ENCODE measurements around the gene YTHDF1. TPM values are rescaled to one million over a fixed set of nuclear protein-coding genes. Genes with fewer than 3 reads are reported as not detected.

Gene YTHDF1
- polyA plus RNA-seq, 1 donor from 2014 or later = 36.9 TPM

GRCh38 chr20:63152322-63153253 lies 63.3 kb downstream of the YTHDF1 start:
- no peak overlapping the region for H2AFZ ChIP-seq (ENCODE audit: low read depth, low read length)
- no peak overlapping the region for H3K27ac ChIP-seq (ENCODE audit: low read length)
- H4K20me1 ChIP-seq (ENCODE audit: insufficient read depth) = no peaks in the 10 kb centered on the region
- no peak overlapping the region for H3K4me2 ChIP-seq (ENCODE audit: low read length)
- H3K9me2 ChIP-seq (ENCODE audit: insufficient read depth, low read length) = no peaks in the 10 kb centered on the region
- H3F3A ChIP-seq (ENCODE audit: insufficient read depth, low read length, poor library complexity, severe bottlenecking) = no peaks in the 10 kb centered on the region
- H3K9ac ChIP-seq (ENCODE audit: low read length) = no peak overlapping the region
- H3K9me3 ChIP-seq (ENCODE audit: low read length) = peaks cover 8% of the 10 kb centered on the region
- no peaks in the 10 kb centered on the region for H3K79me2 ChIP-seq (replicated peaks; ENCODE audit: insufficient read depth, low read length)
- H3K4me3 ChIP-seq (ENCODE audit: low read length) = no peak overlapping the region
- no peaks in the 10 kb centered on the region for H3K27me3 ChIP-seq (ENCODE audit: insufficient read depth, low read depth, low read length)
- no peaks in the 10 kb centered on the region for H3K36me3 ChIP-seq (ENCODE audit: insufficient read depth, low read length)
- no peak for TF ChIP-seq RAD21 (conservative IDR thresholded peaks at IDR 0.05)
- no peak for TF ChIP-seq MXI1 (conservative IDR thresholded peaks at IDR 0.05; ENCODE audit: poor library complexity, severe bottlenecking)
- TF ChIP-seq POLR2AphosphoS5 (IDR thresholded peaks at IDR 0.05) = no peak
- no peak for TF ChIP-seq CTCF (IDR thresholded peaks at IDR 0.05; ENCODE audit: poor library complexity, severe bottlenecking)
- TF ChIP-seq REST (IDR thresholded peaks at IDR 0.05; ENCODE audit: borderline replicate concordance) = no peak
- no peak for TF ChIP-seq EZH2 (IDR thresholded peaks at IDR 0.05; ENCODE audit: borderline replicate concordance, insufficient read depth, low read length, poor library complexity, severe bottlenecking)
- no peak for TF ChIP-seq TAF1 (IDR thresholded peaks at IDR 0.05; ENCODE audit: low read depth)
- TF ChIP-seq SMC3 (conservative IDR thresholded peaks at IDR 0.05; ENCODE audit: poor library complexity) = no peak
- TF ChIP-seq EP300 (conservative IDR thresholded peaks at IDR 0.05; ENCODE audit: poor library complexity, severe bottlenecking) = no peak

GRCh38 chr20:63151554-63152321 lies 64.2 kb downstream of the YTHDF1 start:
- TF ChIP-seq REST (IDR thresholded peaks at IDR 0.05; ENCODE audit: borderline replicate concordance) (no peak), TAF1 (IDR thresholded peaks at IDR 0.05; ENCODE audit: low read depth) (no peak), POLR2AphosphoS5 (IDR thresholded peaks at IDR 0.05) (no peak), SMC3 (conservative IDR thresholded peaks at IDR 0.05; ENCODE audit: poor library complexity) (no peak), MXI1 (conservative IDR thresholded peaks at IDR 0.05; ENCODE audit: poor library complexity, severe bottlenecking) (no peak), EP300 (conservative IDR thresholded peaks at IDR 0.05; ENCODE audit: poor library complexity, severe bottlenecking) (no peak), CTCF (IDR thresholded peaks at IDR 0.05; ENCODE audit: poor library complexity, severe bottlenecking) (no peak), RAD21 (conservative IDR thresholded peaks at IDR 0.05) (no peak), EZH2 (IDR thresholded peaks at IDR 0.05; ENCODE audit: borderline replicate concordance, insufficient read depth, low read length, poor library complexity, severe bottlenecking) (no peak)
- Histone ChIP-seq H3K27me3 (ENCODE audit: insufficient read depth, low read depth, low read length) (no peaks in the 10 kb centered on the region), H3F3A (ENCODE audit: insufficient read depth, low read length, poor library complexity, severe bottlenecking) (no peaks in the 10 kb centered on the region), H2AFZ (ENCODE audit: low read depth, low read length) (no peak overlapping the region), H4K20me1 (ENCODE audit: insufficient read depth) (no peaks in the 10 kb centered on the region), H3K36me3 (ENCODE audit: insufficient read depth, low read length) (no peaks in the 10 kb centered on the region), H3K9me3 (ENCODE audit: low read length) (peaks cover 8% of the 10 kb centered on the region), H3K4me2 (ENCODE audit: low read length) (no peak overlapping the region), H3K4me3 (ENCODE audit: low read length) (no peak overlapping the region), H3K9ac (ENCODE audit: low read length) (no peak overlapping the region), H3K9me2 (ENCODE audit: insufficient read depth, low read length) (no peaks in the 10 kb centered on the region), H3K79me2 (replicated peaks; ENCODE audit: insufficient read depth, low read length) (no peaks in the 10 kb centered on the region), H3K27ac (ENCODE audit: low read length) (no peak overlapping the region)

All from neural cell (in vitro differentiated cells).